Measurements from ENCODE around the gene ANHX. TPM values are rescaled to one million over a fixed set of nuclear protein-coding genes. Genes with fewer than 3 reads are reported as not detected.
"Not testable (repeated sequence)": the region's sequence is repeated elsewhere in the genome, so short reads cannot be mapped to it uniquely, and the experiment has no call there.

Gene ANHX
- not detected for total RNA-seq
- long read RNA-seq: 0 reads

GRCh38 chr12:133235401-133236112 lies at the start of gene ANHX:
TSS of gene ANHX (minus strand) at chr12:133235877. CDS start at chr12:133234356, 1,521 bp downstream.
- intact Hi-C loops (cut with DNase I): no loop called here
- DNase-seq (no peak), ATAC-seq (no peak)

DNA sequence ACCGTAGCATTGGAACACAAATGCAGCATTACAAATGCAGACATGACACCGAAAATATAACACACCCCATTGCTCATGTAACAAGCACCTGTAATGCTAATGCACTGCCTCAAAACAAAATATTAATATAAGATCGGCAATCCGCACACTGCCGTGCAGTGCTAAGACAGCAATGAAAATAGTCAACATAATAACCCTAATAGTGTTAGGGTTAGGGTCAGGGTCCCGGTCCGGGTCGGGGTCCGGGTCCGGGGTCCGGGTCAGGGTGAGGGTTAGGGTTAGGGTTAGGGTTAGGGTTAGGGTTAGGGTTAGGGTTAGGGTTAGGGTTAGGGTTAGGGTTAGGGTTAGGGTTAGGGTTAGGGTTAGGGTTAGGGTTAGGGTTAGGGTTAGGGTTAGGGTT lies 29.0 kb upstream of the ANHX start:
- intact Hi-C loops (cut with DNase I); ATAC-seq; DNase-seq: not testable (repeated sequence)

DNA sequence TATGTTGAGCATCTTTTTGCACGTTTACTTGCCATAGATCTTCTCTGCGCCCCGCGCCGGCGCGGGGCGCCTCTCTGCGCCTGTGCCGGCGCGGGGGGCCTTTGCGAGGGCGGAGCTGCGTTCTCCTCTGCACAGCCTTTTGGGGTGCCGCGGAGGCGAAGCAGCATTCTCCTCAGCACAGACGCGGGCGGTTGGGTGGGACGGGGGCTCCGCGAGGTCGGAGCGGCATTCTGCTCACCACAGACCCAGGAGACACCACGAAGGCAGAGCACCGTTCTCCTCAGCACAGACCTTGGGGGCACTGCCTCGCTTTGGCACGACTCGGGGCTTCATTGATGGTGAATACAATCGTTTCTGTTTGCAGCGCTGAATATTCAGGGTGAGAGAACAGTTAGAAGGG lies 28.5 kb upstream of the ANHX start:
- intact Hi-C loops (cut with DNase I): no loop called here
- peak in 1 of 2 donors; percentile 46 for ATAC-seq
- no peak for DNase-seq

GRCh38 chr12:133256321-133256720 lies 20.6 kb upstream of the ANHX start:
- intact Hi-C loops (cut with DNase I): no loop called here
- DNase-seq (no peak), ATAC-seq (no peak)

- intact Hi-C loops (cut with DNase I); DNase-seq: not testable (repeated sequence)
Measured at GRCh38 chr12:133255833-133256232, 20.2 kb upstream of the ANHX start.

DNA sequence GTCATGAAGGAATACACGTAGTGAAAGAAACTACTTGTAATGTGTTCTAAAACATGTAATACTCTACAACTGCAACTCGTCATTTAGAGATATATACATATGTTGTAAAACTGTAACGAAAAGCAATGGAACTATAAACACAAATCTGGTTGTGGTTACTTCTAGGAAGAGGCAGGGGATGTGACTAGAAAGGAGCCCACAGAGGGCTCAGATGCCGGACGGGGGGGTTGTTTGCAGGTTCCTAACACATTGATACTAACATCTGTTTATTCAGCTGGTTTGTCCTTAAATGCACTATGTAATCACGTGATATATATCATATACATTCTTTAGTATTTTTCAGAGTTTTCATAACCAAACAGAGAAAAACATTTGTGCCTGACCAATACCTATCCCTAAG lies 16.1 kb upstream of the ANHX start:
- intact Hi-C loops (cut with DNase I): no loop called here
- DNase-seq (no peak), ATAC-seq (no peak)

More at GRCh38 chr12:133255833-133256232, 20.2 kb upstream of the ANHX start:
- ATAC-seq: not testable (repeated sequence)

DNA sequence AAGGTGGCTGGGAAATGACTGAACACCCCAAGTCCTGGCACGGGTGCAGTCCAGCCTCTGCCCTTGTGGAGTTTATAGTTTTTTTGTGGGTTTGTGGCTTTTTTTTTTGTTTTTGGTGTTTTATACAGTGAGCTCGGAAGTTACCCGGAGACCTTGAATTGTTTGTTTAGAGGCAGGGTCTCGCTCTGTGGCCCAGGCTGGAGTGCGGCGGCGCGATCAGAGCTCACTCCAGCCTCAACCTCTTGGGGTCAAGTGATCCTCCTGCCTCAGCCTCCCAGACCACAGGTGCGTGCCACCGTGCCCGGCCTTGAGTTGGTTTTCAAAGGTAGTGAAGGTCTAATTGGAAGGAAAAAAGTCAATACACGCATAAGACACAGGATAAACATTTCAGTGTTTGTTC lies 879 bp upstream of the ANHX start:
- intact Hi-C loops (cut with DNase I): no loop called here
- no peak for ATAC-seq
- DNase-seq: no peak

GRCh38 chr12:133236144-133236543 lies 467 bp upstream of the ANHX start:
- intact Hi-C loops (cut with DNase I): no loop called here
- ATAC-seq (no peak), DNase-seq (no peak)

- ATAC-seq (no peak), DNase-seq (no peak)
- intact Hi-C loops (cut with DNase I): no loop called here
Measured at GRCh38 chr12:133234971-133235370, 706 bp downstream of the ANHX start.

DNA sequence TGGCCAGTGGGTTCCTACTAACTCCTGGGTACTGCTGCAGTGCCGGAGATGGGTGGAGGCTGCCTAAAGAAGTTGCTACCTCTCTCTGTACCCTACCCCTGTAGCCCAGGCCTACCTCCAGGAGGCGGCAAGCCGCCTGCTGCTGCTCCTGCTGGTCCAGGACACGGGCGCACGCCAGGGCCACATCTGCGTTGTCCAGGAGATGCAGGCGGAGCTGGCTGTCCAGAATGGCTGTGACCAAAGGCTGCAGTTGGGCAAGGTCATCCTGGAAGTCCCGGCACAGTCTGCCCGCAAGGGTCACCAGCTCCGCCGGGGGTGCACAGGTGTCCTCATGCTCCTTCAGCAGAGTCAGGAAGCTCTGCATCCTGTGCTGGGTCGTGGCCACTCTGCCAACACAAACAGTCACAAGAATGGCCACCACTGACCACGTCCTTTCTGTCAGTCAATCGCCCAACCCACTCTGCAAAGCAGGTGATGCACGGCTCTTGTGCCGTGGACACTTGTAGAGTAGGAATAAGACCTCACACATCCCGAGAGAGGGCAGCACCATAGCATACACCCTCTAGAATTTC lies 1.6 kb downstream of the ANHX start:
- intact Hi-C loops (cut with DNase I): no loop called here
- DNase-seq (no peak), ATAC-seq (no peak)

GRCh38 chr12:133233006-133233405 lies 2.7 kb downstream of the ANHX start:
- no peak for ATAC-seq
- no peak for DNase-seq
- intact Hi-C loops (cut with DNase I): no loop called here

DNA sequence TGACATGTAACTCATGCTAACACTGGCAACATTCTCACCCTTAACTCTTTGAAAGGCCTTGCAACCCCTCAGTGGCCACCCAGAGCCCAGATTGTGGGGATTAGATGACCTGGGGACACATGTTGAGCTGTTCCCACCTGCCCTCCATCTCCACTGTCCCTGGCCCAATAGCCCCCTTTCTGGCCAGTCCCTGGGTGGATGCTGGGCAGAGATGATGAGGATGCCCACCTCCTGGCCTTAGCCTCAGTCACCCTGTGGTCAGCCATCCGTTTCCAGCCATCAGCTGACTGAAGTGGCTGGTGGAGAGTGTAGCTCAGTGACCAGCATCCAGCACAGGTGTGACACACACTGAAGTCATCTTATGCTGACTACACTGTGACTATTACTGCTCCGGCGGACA lies 4.7 kb downstream of the ANHX start:
- ATAC-seq (no peak), DNase-seq (no peak)
- intact Hi-C loops (cut with DNase I): no loop called here

GRCh38 chr12:133227281-133227852 lies 8.3 kb downstream of the ANHX start:
- intact Hi-C loops (cut with DNase I): no loop called here
- no peak for ATAC-seq
- DNase-seq: no peak

DNA sequence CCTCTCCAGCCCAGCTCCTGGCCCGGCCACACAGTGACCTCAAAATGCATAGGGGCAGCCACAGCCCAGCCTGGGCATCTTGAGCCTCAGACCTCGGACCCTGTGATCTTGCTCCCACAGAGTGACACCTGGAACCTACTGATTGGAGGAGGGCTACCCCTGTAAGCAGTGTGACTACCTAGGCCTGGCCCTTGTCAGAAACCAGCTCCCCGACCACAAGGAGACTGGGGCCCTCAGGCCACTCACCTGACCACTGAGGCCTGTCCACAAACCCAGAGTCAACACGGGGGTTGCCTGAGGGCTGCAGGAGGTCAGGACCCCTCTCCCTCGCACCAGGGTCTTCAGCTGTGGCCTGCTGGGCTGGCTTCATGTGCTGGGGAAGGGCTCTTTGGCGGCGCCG lies 9.0 kb downstream of the ANHX start:
- DNase-seq (no peak), ATAC-seq (no peak)
- intact Hi-C loops (cut with DNase I): no loop called here

DNA sequence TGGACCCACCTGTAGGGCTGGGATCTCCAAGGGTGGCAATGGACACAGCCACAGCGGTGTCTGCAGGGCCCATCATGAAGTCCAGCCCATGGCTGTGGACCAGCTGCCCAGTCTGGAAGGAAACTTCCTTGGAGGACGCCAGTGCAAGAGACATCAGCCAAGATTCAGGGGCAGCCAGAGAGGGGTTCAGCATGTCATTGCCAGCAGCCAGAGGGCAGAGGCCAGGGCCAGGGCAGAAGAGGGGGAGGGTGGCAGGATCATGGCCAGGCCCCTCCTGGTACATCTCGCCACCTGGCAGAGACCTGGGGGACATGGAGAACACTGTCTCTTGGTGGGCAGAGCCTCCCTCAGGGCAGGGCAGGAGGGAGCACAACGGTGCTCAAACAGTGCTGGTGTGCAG lies 10.2 kb downstream of the ANHX start:
- DNase-seq (no peak), ATAC-seq (no peak)
- intact Hi-C loops (cut with DNase I): no loop called here

GRCh38 chr12:133222211-133222610 lies 13.5 kb downstream of the ANHX start:
- intact Hi-C loops (cut with DNase I): no loop called here
- no peak for DNase-seq
- no peak for ATAC-seq

- DNase-seq (no peak), ATAC-seq (no peak)
- intact Hi-C loops (cut with DNase I): no loop called here
Measured at GRCh38 chr12:133221241-133221640, 14.4 kb downstream of the ANHX start.

GRCh38 chr12:133220521-133220920 lies 15.2 kb downstream of the ANHX start:
- no peak for ATAC-seq
- no peak for DNase-seq
- intact Hi-C loops (cut with DNase I): no loop called here

- DNase-seq: no peak
- intact Hi-C loops (cut with DNase I): no loop called here
- no peak for ATAC-seq
Measured at GRCh38 chr12:133217219-133217618, 18.5 kb downstream of the ANHX start.

- intact Hi-C loops (cut with DNase I): no loop called here
- ATAC-seq (no peak), DNase-seq (no peak)
Measured at GRCh38 chr12:133215724-133216123, 20.0 kb downstream of the ANHX start.

DNA sequence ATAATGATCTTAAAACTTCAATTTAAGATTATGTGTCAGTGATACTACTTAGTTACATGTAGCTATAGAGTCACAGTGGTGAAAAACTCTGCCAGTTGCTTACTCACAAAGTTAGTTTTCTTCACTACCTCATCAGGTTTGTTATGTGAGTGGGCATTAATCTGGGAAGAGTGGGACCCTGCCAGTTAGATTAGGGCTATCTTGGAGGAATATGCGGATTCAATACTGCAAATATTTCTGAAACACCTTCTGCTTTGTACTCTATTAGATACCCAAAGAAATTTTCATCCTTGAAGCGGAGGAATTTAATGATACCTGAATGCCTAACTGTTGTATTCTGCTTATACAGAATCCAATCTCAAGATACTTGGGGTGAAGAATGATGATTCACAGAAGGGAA lies 29.3 kb downstream of the ANHX start:
- DNase-seq (no peak), ATAC-seq (no peak)
- intact Hi-C loops (cut with DNase I): no loop called here

All from left cardiac atrium (tissue), 4 donors.